ENCODE data around the gene ERGIC1.
A peak's percentile ranks its signal among the peaks of the same experiment; 100 is the strongest.

Gene ERGIC1

GRCh38 chr5:172902497-172903472 is 68.7 kb downstream of the ERGIC1 start:
- DNase-seq (ENCODE audit: low read depth): peak; percentile 94

DNA sequence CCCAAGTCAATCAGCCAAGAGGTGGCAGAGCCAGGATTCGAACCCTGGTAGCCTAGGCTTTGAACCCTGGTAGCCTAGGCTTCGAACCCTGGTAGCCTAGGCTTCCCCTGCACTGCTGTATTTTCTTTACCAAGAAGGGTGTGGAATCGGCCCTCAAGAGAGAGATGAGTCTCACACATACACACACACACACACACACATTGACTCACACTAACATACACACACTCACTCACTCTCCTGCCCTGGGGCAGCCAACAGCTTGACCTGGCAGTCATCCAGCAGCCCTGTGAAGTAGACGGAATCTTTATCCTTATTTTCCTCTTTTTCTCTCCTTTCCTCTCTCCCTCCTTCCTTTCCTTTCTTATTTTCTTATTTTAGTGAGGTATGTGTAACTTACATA is 69.7 kb downstream of the ERGIC1 start:
- DNase-seq (ENCODE audit: low read depth): peak; percentile 84

- DNase-seq (ENCODE audit: low read depth): no peak
Observed at GRCh38 chr5:172904312-172904642, 70.2 kb downstream of the ERGIC1 start.

- DNase-seq (ENCODE audit: low read depth): no peak
Observed at GRCh38 chr5:172904643-172905345, 70.7 kb downstream of the ERGIC1 start.

DNA sequence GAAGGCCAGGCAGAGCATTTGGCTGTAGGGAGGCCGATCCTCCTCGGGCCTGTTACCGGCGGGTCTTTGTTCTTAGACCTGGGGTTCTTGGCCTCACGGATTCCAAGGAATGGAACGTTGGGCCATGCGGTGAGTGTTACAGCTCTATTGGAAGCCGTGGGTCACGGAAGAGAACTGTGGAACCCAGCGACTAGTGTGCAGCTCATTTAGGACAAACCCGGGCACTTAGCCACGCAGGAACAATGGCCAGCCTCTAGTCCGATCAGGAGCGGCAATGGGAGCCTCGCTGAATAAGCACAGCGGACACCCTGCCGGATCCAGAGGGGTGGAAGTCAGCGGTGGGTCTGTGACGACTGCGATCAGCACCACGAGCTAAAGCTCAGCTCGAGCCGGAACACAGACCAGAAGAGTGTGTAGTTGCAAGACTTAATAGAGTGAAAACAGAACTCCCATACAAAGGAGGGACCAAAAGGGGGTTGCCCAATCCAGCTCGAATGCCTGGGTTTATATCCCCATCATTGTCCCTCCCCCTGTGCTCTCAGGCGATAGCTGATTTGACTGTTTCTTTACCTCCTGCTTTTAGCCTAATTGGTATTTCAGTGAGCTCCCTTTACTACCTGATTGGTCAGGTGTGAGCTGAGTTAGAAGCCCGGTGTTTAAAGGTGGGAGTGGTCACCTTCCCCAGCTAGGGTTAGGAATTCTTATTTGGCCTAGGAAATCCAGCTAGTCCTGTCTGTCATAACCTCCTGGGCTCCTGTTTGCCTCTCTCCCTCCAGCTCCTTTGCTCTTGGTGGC is 71.5 kb downstream of the ERGIC1 start:
- DNase-seq (ENCODE audit: low read depth): no peak

DNA sequence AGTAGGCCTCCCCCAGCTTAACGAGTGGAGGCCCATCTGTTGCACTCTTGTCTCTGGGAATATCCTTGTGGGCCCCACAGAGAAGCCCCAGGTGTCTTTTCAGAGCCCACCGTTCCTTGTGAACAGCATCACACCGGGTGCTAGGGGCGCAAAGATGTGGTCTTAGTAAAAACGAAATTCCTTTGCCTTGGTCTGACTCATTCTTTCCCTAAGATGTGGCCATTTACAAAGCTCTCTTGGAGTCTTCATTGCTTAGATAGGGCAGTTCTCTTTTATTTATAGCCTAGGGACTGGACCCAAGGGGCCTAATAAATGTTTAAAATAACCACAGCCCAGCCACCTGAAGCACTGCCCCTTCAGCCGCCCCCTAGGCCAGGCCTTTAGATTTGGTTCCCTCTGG is 72.4 kb downstream of the ERGIC1 start:
- DNase-seq (ENCODE audit: low read depth): no peak

DNA sequence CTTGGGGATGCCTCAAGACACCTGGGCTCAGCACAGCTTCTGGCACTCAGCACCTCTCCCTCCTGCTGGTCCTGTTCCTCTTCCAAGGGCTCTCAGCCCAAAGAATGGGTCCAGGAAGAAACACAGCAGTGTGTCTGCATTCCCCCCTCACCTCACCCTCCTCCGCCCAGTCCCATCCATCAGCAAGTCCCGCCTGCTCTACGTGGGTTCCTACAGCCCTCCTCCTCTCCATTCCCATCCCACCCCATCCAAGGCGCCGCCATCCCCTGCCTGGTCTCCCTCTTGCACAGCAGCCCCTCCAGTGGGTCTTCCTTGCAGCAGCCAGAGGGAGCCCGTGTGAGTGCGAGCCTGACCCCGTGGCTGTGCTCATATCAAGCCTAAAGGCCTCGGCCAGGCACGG is 72.8 kb downstream of the ERGIC1 start:
- DNase-seq (ENCODE audit: low read depth): no peak

DNA sequence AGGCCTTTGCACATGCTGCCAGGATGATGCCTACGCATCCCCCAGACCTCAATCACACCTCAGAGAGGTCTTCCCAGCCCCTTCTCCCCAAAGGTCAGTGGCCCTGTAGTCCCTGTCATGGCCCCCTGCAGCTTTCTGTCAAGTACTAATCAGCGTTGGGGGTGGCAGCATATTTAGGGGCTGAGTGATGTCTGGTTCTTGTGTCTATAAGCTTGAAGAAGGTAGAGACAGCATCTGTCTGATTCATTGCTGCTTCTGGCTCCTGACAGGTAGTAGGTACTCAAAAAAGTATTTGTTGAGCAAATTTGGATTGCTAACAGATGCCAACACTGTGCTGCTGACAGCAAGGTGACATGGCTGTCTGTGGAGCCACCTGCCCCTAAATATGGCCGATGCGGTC is 73.6 kb downstream of the ERGIC1 start:
- DNase-seq (ENCODE audit: low read depth): no peak

DNA sequence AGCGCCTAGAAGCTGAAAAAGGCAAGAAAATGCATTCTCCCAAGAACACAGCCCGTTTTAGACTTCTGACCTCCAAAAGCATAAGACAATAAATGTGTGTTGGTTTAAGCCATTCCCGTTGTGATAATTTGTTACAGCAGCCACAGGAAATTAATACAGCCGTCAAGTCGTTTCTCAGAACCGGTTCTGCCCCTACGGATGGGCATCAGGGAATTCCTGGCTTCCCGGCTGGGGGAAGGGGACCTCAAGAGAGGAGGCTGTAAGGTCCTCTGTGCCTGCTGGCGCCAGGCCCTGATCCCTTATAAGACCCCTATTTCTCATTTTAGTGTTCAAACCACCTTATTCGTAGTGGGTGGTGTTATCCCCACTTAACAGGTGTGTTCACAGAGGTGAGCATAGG is 74.6 kb downstream of the ERGIC1 start:
- DNase-seq (ENCODE audit: low read depth): no peak

DNA sequence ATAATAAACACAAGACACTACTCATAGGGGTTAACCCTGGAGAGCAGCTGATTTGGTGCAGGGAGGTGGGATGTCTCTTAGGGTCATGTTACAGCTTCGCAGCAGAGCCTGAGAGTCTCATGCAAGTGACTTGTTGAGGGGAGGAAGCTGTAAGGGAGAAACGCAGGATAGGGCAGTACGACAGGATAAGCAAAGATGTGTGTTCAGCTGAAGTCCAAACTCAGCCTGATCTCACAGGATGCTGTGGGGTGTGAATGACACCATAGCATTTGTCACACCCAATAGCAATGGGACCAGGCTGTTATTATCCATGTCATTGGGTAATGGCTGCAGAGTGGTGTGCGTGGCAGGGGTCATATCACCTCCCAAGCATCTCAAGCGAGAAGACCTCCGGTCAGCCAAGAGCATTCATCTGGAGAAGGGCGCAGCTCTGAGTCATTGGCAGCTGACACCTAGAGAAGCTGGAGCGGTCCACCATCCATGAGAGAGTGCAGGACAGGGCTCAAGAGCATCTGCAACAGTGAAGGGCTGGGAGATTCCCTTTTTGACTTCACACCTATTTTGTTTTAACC is 76.0 kb downstream of the ERGIC1 start:
- DNase-seq (ENCODE audit: low read depth): no peak

DNA sequence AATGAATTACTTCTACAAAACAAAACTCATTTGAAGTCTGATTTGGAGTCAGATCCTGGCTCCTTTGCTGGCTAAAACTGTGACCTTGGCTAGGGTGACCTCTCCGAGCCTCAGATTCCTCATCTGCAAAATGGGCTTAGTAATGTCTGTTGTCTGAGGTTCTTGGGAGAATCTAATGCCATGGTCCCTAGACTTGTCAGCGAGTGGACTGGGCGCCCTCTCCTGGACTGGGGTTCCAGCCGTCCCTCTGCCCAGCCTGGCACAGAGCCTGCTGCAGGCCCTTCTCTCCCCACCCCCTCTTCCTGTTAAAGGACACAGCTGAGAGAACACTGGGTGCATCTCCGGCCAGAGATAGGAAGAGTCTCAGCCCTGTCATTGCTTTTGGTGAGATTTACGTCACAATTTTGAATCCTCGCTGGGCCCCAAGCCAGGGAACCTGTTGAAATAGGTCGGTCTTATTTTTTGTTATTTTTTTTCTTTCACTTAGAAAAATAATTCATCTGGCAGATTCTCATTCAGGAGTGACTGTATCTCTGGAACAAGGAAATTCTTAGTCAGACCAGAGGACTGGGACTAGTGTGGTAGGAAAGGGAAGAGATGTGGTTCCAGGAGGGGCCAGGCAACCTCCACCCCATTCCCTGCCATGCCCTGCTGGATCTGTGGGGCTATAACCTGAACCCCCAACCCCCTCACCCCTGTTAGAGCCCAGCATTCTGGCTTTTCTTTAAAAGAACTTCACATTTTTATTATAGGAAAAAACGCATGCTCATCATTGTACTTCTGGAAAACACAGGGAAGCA is 77.0 kb downstream of the ERGIC1 start:
- DNase-seq (ENCODE audit: low read depth): peak; percentile 77

- no peak for DNase-seq (ENCODE audit: low read depth)
Observed at GRCh38 chr5:172911628-172911880, 77.5 kb downstream of the ERGIC1 start.

DNA sequence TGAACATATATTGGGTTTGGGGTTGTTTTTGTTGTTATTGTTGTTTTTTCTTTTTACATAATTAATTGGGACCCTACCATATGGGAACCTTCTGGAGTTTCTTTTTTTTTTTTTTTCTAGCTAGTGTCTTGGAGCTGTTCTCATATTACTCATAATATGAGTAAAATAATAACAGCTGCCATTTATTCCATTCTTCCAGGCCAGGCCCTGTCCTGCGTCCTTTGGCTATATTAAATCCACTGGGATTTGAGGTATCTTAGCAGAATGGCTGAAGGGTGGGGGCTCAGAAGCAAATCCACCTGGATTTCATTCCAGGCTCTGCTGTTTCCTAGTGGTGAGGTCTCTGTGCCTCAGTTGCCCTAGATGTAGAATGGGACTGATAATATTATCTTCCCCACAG is 77.9 kb downstream of the ERGIC1 start:
- DNase-seq (ENCODE audit: low read depth): no peak

DNA sequence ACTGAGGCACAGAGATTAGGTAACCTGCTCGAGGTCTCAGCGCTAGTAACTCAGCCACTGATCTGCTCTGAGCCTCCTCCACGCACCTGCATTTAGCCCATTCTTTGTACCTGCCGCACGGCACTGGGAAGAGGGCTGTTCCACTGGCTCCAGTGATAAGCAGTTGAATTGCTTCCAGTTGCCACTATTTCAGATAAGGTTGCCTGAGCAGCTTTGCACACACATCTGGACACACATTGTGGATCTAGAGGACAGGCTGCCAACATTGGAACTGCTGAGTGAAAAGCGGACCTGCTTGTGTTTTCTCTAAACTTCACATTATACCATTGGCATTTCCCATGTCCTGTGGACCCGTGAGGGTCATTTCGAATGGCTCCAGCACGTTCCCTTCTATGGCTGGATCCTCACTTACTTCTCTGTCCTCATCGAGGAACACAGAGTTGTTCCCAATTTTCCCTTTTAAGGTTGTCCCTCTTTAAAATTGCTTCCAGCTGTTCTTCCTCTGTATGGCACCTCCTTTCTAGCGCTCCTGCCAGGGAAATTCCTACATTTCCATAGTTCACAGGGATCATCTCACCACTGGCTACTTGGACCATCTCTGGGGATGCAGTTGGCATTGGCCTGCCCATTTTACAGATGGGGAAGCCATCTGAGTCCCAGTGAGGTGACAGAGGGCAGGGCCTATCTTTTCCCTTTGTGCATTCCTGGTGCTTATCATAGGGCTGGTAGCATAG is 79.2 kb downstream of the ERGIC1 start:
- DNase-seq (ENCODE audit: low read depth): no peak

DNA sequence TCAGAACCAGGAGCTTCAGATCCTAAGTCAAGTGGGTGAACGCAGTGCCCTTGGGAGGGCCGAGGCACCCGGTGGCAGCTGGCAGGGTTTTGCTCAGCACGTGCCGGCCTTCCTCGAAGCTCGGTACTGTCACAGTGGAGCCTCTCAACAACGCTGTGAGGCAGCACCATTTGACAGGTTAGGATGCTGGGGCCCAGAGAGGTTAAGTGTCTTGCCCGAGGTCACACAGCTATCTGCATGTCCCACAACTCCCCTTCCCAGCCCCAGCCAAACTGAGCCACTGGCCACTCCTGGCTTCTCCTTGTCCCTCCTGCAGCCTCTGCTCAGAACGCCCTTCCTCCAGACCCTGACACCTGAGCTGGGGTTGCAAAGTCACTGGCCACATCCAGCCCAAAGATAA is 81.5 kb downstream of the ERGIC1 start:
- no peak for DNase-seq (ENCODE audit: low read depth)

DNA sequence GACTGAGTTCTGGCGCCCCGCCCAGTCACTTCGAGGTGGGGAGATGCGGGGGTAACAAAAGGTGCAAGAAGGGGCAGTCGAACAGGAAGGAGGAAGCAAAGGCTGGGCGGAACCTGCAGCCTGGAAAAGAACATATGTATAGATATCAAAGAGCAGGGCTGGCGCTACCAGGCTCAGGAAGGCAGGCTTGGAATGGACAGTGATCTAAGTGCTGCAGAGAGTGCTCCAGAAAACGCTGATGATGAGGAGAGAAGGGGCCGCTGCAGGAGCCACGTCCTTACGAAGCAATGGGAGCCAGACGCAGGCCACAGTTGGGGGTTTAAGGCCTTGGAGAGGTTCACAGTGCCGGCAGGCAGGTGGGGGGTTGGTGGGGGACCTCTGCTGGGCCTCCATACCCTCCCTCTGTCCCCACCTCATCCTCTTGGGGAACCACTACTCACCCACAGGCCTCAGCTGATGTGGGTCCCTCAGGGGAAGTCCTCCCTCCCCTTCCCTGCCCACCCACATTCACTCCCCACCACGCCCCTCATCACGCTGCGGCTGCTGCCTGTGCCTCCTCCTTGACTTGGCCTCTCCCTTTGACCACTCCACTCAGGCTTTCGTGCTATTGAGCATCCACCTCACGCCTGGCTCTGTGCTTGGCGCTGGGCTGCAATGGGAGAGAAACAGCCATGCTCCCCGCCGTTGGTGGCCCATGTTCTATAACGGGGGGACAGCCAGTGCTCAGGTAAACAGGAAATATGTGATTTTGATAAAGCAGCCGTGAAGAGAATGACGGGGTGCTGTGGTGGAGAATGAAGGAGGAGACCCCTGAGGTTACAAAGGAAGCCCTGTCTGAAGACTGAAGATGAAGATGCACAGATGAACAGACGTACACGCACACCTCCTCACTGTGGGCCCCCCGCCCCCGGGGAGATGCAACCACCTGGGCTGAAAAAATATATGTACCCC is 84.6 kb downstream of the ERGIC1 start:
- DNase-seq (ENCODE audit: low read depth): no peak

- no peak for DNase-seq (ENCODE audit: low read depth)
Observed at GRCh38 chr5:172919525-172920446, 85.7 kb downstream of the ERGIC1 start.

DNA sequence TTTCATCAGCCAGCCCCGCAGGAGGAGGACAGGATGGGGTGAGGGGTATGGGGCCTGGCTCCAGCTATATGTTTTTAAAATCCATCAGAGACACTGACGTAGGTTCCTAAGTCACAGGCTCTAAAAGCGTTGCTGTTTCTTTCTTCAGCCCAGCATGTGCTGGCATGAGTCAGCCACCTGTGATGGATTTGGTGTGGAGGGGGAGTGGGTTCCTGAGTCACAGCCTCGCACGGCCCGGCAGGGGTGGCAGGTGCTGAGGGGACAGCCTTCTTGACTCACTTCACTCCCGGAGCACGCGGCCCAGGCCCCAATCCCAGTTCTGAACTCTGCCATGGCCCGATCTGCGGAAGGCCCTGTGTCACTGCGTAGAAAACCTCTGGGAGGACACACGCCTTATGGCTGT is 86.4 kb downstream of the ERGIC1 start:
- peak; percentile 98 for DNase-seq (ENCODE audit: low read depth)

GRCh38 chr5:172920995-172921394 is 86.9 kb downstream of the ERGIC1 start:
- DNase-seq (ENCODE audit: low read depth): no peak

All from non-pigmented ciliary epithelial cell (primary cell).